PFSK-1 (cell line): ENCODE measurements around the gene SLC9A9.

Experiments used
- FOXP2 ChIP-seq: optimal IDR thresholded peaks from 2 replicates; pipeline ENCODE3; 2011; ENCODE audit warnings: borderline replicate concordance, control low read depth, inconsistent platforms; ENCODE audit not compliant: insufficient read depth; ENCODE audit errors: extremely low read length, extremely low read depth
- POLR2AphosphoS5 ChIP-seq: IDR thresholded peaks from 2 replicates; pipeline ENCODE4 v1.6.1; 2012; ENCODE audit warnings: low read depth, mild to moderate bottlenecking, control low read depth, low read length, moderate library complexity
- SIN3A ChIP-seq: IDR thresholded peaks from 2 replicates; pipeline ENCODE4 v1.6.1; 2012; ENCODE audit warnings: mild to moderate bottlenecking, low read length, moderate library complexity, borderline replicate concordance; ENCODE audit not compliant: insufficient read depth
- TAF1 ChIP-seq: IDR thresholded peaks from 2 replicates; pipeline ENCODE4 v1.6.1; 2012; ENCODE audit warnings: low read length, control low read depth, borderline replicate concordance; ENCODE audit not compliant: insufficient read depth
- TF ChIP-seq, protein P1 (sequence below), 2 experiments: IDR thresholded peaks; 2 replicates each; pipeline versions ENCODE4 v1.6.1 to v1.8.0; 2011 to 2012; ENCODE audit warnings: low read depth in 2 of 2, low read length in 2 of 2, control low read depth in 1 of 2, inconsistent platforms in 1 of 2, mild to moderate bottlenecking in 1 of 2, moderate library complexity in 1 of 2; ENCODE audit not compliant: insufficient read depth in 1 of 2

DNA sequence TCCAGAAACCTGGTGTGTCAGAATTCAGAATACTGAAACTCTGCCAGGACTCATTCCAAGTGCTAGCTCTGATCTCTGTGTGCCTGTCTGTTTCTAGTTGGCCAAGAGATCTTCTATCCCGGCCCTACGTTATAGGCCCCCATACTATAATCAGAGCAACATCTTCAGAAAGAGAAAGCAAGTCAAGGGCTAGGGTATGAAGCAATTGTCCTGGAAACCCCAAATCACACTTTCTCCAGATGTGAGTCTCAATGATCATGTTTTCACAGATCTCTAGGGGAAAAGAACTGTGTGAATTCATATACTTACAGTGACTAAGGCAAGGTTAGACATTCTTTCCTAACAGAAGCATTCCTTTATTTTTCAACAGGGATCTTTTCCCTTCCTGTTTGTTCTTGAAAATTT, 309.7 kb downstream of the SLC9A9 start:
- TF ChIP-seq POLR2AphosphoS5 = no peak
- TF ChIP-seq SIN3A = no peak
- TF ChIP-seq, protein P1, sequence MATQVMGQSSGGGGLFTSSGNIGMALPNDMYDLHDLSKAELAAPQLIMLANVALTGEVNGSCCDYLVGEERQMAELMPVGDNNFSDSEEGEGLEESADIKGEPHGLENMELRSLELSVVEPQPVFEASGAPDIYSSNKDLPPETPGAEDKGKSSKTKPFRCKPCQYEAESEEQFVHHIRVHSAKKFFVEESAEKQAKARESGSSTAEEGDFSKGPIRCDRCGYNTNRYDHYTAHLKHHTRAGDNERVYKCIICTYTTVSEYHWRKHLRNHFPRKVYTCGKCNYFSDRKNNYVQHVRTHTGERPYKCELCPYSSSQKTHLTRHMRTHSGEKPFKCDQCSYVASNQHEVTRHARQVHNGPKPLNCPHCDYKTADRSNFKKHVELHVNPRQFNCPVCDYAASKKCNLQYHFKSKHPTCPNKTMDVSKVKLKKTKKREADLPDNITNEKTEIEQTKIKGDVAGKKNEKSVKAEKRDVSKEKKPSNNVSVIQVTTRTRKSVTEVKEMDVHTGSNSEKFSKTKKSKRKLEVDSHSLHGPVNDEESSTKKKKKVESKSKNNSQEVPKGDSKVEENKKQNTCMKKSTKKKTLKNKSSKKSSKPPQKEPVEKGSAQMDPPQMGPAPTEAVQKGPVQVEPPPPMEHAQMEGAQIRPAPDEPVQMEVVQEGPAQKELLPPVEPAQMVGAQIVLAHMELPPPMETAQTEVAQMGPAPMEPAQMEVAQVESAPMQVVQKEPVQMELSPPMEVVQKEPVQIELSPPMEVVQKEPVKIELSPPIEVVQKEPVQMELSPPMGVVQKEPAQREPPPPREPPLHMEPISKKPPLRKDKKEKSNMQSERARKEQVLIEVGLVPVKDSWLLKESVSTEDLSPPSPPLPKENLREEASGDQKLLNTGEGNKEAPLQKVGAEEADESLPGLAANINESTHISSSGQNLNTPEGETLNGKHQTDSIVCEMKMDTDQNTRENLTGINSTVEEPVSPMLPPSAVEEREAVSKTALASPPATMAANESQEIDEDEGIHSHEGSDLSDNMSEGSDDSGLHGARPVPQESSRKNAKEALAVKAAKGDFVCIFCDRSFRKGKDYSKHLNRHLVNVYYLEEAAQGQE (IDR thresholded peaks at IDR 0.05; ENCODE audit: insufficient read depth in 1 of 2, low read depth in 2 of 2, low read length in 2 of 2) = no peak
- TF ChIP-seq FOXP2 = no peak
- no peak for TF ChIP-seq TAF1
